Natural killer cell (primary cell): ENCODE data around the gene TXNL4B. TPM values are rescaled to one million over a fixed set of nuclear protein-coding genes. Genes with fewer than 3 reads are reported as not detected.
"Not testable (repeated sequence)": the region's sequence is repeated elsewhere in the genome, so short reads cannot be mapped to it uniquely, and the experiment has no call there.

ENCODE experiments used
- ATAC-seq, 3 donors: fragments of 150-1000 bp in 2 of 3; fragments of 200-7000 bp in 1 of 3; cut with Tn5 transposase; 1 replicate in 1 of 3; 2 replicates in 2 of 3; pipeline ENCODE4 v1.10.0; 2021; ENCODE audit warnings: mild to moderate bottlenecking in 2 of 3, moderate library complexity in 2 of 3
- DNase-seq, 2 donors: peaks; one replicate each; pipeline versions ENCODE4 v3.0.0 to v3.0.0-alpha.2; 2013 to 2021; ENCODE audit warnings: mixed read lengths in 1 of 2
- H3K27ac ChIP-seq: one replicate; pipeline ENCODE4 v1.5.1; 2013; ENCODE audit warnings: mild to moderate bottlenecking, low read length
- H3K27me3 ChIP-seq: one replicate; pipeline ENCODE4 v1.6.1; 2013; ENCODE audit warnings: low read length; ENCODE audit not compliant: control insufficient read depth, insufficient read depth
- H3K36me3 ChIP-seq: one replicate; pipeline ENCODE4 v1.6.1; 2013; ENCODE audit warnings: low read length; ENCODE audit not compliant: control insufficient read depth, insufficient read depth
- H3K4me1 ChIP-seq: one replicate; pipeline ENCODE4 v1.6.1; 2013; ENCODE audit warnings: low read length; ENCODE audit not compliant: control insufficient read depth, insufficient read depth
- H3K4me3 ChIP-seq: one replicate; pipeline ENCODE4 v1.5.1; 2013; ENCODE audit warnings: low read length
- H3K9me3 ChIP-seq: one replicate; pipeline ENCODE4 v1.6.1; 2013; ENCODE audit warnings: low read length; ENCODE audit not compliant: control insufficient read depth, insufficient read depth
- H3K27ac Mint-ChIP-seq, 2 donors: one replicate each; pipeline ENCODE4 v1.8.0; 2022; ENCODE audit warnings: mild to moderate bottlenecking in 2 of 2, mixed read lengths in 2 of 2, moderate library complexity in 1 of 2
- H3K27me3 Mint-ChIP-seq, 2 donors: one replicate each; pipeline ENCODE4 v1.8.0; 2022; ENCODE audit warnings: low read depth in 2 of 2, mixed read lengths in 2 of 2
- H3K36me3 Mint-ChIP-seq: one replicate; pipeline ENCODE4 v1.8.0; 2022; ENCODE audit warnings: mixed read lengths
- H3K4me1 Mint-ChIP-seq, 2 donors: one replicate each; pipeline ENCODE4 v1.8.0; 2022; ENCODE audit warnings: mixed read lengths in 2 of 2
- H3K4me3 Mint-ChIP-seq: one replicate; pipeline ENCODE4 v1.8.0; 2022; ENCODE audit warnings: mild to moderate bottlenecking, moderate library complexity, mixed read lengths
- H3K9me3 Mint-ChIP-seq, 2 donors: one replicate each; pipeline ENCODE4 v1.8.0; 2022; ENCODE audit warnings: mixed read lengths in 2 of 2
- WGBS: methylation state at CpG from one replicate; pipeline ENCODE4 v1.1.7; 2013; ENCODE audit warnings: missing lambda C conversion rate; ENCODE audit not compliant: insufficient coverage; 5-methylcytosine and 5-hydroxymethylcytosine counted together
- intact Hi-C: fragments of 100-400 bp; cut with micrococcal nuclease; formaldehyde crosslinking; loops from one replicate; pipeline ENCODE4 v1.14.2; 2022
- total RNA-seq, 4 donors: library from RNA; stranded (reverse); fragments of 120-200 nt in 1 of 4; gene quantifications; one replicate each; pipeline versions ENCODE4 v1.2.3 to v1.2.4, GENCODE V29; 2013 to 2022
- TF ChIP-seq, protein P1 (sequence below): fragments of 200-600 bp; IDR thresholded peaks from one replicate; pipeline ENCODE4 v1.8.0; 2022; ENCODE audit warnings: antibody characterized with exemption

TXNL4B gene
- total RNA-seq, 3 donors from 2014 or later (not counting 1 experiment from before 2014, with no cell fraction given), result 12.1 to 13.8 (median 13.6) TPM

DNA sequence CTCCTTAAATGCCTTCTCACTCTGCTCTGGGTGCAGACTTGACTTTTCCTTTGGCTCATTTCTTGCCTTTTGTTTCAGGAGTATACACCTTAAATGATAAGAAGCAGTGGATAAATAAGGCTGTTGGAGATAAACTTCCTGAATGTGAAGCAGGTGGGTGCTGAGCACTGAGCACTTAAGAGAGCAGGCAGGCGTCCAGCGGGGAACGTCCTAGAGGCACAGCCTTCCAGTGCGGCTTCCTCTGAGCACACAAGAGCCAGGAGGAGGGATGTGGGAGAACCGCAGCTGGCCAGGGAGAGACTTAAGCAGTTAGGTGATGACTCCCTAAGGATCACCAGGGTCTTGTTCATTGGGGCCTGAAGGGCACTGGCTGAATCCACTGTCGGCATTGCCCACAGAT, 18.4 kb downstream of the TXNL4B start:
- intact Hi-C loops, H3K9me3 ChIP-seq, H3K27ac ChIP-seq, DNase-seq, ATAC-seq, H3K4me3 ChIP-seq, H3K36me3 ChIP-seq, H3K27me3 ChIP-seq, H3K27me3 Mint-ChIP-seq, H3K4me1 ChIP-seq, H3K4me3 Mint-ChIP-seq, H3K27ac Mint-ChIP-seq, H3K9me3 Mint-ChIP-seq, H3K36me3 Mint-ChIP-seq, H3K4me1 Mint-ChIP-seq: not testable (repeated sequence)
- 100% methylated on average over 2 of the region's 6 CpGs for WGBS

DNA sequence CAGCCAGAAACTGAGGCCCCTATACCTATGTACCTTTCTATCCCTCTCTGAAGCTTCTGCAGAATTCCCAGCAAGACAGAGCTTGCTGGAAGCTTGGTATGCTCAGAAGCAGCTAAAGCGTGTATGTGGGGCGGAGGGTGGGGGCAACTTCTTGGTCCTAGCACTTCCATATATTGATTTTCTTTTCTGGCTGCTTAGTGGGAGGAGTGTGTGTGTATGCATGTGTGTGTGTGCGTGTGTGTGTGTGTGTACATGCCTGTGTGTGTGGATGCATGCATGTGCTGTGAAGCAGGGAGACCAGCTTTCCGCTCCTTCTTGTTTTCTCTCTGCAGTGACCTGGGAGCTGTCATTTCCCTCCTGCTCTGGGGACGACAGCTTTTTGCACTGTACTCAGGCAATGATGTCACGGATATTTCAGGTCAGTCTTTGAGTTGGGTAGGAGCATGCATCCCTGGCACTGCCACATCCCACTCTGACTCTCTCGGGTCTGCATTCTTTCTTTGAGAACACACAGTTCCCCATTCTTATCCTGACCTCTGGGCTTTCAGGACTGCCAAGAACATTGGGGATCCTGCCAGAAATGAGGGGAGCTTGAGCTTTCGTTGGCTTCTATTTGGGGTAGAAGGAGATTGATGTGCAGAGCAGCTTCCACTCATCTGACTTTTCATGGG, 19.7 kb downstream of the TXNL4B start:
- TF ChIP-seq, protein P1, sequence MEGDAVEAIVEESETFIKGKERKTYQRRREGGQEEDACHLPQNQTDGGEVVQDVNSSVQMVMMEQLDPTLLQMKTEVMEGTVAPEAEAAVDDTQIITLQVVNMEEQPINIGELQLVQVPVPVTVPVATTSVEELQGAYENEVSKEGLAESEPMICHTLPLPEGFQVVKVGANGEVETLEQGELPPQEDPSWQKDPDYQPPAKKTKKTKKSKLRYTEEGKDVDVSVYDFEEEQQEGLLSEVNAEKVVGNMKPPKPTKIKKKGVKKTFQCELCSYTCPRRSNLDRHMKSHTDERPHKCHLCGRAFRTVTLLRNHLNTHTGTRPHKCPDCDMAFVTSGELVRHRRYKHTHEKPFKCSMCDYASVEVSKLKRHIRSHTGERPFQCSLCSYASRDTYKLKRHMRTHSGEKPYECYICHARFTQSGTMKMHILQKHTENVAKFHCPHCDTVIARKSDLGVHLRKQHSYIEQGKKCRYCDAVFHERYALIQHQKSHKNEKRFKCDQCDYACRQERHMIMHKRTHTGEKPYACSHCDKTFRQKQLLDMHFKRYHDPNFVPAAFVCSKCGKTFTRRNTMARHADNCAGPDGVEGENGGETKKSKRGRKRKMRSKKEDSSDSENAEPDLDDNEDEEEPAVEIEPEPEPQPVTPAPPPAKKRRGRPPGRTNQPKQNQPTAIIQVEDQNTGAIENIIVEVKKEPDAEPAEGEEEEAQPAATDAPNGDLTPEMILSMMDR, result no peak
- Mint-ChIP-seq H3K27me3 (no peaks in the 10 kb centered on the region), H3K36me3 (no peaks in the 10 kb centered on the region), H3K27ac (no peak overlapping the region), H3K4me3 (no peak overlapping the region), H3K9me3 (no peaks in the 10 kb centered on the region), H3K4me1 (no peaks in the 10 kb centered on the region)
- H3K36me3 ChIP-seq, result no peaks in the 10 kb centered on the region
- no peak overlapping the region for H3K27ac ChIP-seq
- WGBS, result 92% methylated on average over 8 of the region's 8 CpGs
- no peaks in the 10 kb centered on the region for H3K27me3 ChIP-seq
- no peak for ATAC-seq
- DNase-seq, result no peak
- intact Hi-C loops, result no loop called here
- no peaks in the 10 kb centered on the region for H3K4me1 ChIP-seq
- no peaks in the 10 kb centered on the region for H3K9me3 ChIP-seq
- H3K4me3 ChIP-seq, result no peak overlapping the region

DNA sequence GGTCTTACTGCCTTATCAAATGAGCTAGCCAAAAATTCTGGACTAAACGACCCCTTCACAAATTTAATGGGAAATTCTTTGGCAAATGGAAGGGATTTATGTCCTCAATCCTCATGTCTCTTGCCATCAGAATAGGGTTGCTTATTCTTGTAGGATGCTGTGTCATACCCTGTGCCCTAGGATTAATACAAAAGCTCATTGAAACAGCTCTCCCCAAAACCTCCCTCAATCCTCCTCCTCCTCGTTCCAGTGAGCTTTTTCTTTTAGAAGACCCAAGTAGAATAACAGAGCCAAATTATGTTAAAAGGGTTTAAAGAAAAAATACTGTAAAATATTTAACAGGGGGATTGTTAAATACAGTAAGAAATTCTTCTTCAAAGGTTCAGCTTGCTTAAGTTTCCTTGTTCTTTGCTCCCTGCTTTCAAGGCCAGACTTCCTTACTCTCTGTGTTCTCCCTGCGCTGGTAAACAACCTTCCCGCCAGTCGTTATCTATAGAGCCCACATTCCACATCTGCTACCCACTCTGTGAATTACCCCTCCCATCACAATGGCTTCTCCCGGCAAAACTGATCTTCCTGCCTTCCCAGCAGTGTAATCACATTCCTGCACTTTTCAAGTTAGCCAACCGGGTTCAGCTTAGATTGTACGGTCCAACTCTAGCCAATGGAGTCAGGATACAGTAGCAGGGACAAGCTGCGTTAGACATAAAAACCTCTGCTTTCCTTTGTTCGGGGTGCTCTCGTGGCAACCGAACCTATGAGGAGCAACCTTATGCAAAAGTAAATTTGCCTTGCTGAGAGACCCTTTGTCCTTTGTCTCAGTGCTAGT, 20.7 kb downstream of the TXNL4B start:
- TF ChIP-seq, protein P1, result no peak
- intact Hi-C loops, result no loop called here
- Histone ChIP-seq H3K36me3 (no peaks in the 10 kb centered on the region), H3K4me1 (no peaks in the 10 kb centered on the region), H3K9me3 (no peaks in the 10 kb centered on the region), H3K4me3 (no peak overlapping the region), H3K27ac (no peak overlapping the region), H3K27me3 (no peaks in the 10 kb centered on the region)
- Mint-ChIP-seq H3K4me1 (no peaks in the 10 kb centered on the region), H3K36me3 (no peaks in the 10 kb centered on the region), H3K27ac (no peak overlapping the region), H3K27me3 (no peaks in the 10 kb centered on the region), H3K4me3 (no peak overlapping the region), H3K9me3 (no peaks in the 10 kb centered on the region)
- ATAC-seq (no peak), DNase-seq (no peak)
- WGBS, result 91% methylated on average over 10 of the region's 12 CpGs

DNA sequence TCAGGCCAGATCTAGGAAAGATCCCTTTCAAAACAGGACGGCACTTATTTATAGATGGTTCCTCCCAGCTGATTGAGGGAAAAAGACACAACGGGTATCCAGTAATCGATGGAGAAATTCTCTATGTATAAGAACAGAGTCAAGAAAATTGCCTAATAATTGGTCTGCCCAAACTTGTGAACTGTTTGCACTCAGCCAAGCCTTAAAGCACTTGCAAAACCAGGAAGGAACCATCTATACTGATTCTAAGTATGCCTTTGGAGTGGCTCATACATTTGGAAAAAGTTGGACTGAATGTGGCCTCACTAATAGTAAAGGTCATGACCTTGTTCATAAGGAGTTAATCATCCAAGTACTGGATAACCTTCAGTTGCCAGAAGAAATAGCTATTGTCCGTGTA, 24.5 kb downstream of the TXNL4B start:
- TF ChIP-seq, protein P1, result no peak
- no peaks in the 10 kb centered on the region for H3K36me3 Mint-ChIP-seq
- Histone ChIP-seq H3K27ac (no peak overlapping the region), H3K4me1 (no peaks in the 10 kb centered on the region), H3K27me3 (no peaks in the 10 kb centered on the region), H3K9me3 (no peaks in the 10 kb centered on the region), H3K36me3 (no peaks in the 10 kb centered on the region), H3K4me3 (no peak overlapping the region)
- H3K4me1 Mint-ChIP-seq, result no peaks in the 10 kb centered on the region
- DNase-seq (no peak), ATAC-seq (no peak)
- no peak overlapping the region for H3K27ac Mint-ChIP-seq
- 95% methylated on average over 4 of the region's 4 CpGs for WGBS
- no peaks in the 10 kb centered on the region for H3K27me3 Mint-ChIP-seq
- H3K9me3 Mint-ChIP-seq, result no peaks in the 10 kb centered on the region
- no peak overlapping the region for H3K4me3 Mint-ChIP-seq
- intact Hi-C loops, result no loop called here
